Measurements from ENCODE around the gene NTF4. TPM values are rescaled to one million over a fixed set of nuclear protein-coding genes. Genes with fewer than 3 reads are reported as not detected.

The NTF4 gene
- total RNA-seq, 1 donor from 2014 or later: 1.1 TPM

DNA sequence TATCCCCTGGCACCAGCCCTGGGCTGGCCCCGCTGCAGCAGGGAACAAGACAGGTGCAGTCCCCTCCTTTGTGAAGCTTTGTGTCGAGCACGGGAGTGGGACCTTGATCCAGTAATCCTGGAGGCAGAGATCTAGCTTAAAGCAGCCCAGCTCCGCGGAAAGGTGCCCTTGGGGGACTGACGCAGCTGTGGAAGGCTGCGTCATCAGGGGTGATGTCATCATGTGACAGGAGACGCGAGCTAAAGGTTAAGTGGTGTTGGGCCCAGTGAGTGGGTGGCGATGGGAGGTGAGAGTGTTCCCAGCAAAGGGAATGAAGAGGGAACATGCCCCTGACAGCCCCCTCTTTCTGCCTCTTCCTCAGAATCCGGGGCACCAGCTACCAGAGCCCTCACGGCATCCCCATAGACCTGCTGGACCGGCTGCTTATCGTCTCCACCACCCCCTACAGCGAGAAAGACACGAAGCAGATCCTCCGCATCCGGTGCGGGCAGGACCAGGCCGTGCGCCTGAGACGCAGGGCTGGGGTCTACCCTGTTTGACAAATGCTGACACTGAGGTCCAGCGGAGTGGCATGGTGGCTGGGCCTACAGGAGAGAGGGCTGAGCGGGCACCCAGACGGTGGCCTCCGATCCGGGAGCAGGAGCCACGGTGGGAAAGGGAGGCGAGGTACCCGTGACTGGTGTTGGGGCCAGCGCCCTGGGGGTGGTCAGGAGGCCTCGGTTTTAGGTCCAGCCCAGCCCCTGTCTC is 50.3 kb downstream of the NTF4 start:
- H3K36me3 Mint-ChIP-seq (ENCODE audit: low read depth): peaks cover 14% of the 10 kb centered on the region
- H3K9me3 Mint-ChIP-seq (ENCODE audit: low read depth): no peaks in the 10 kb centered on the region

DNA sequence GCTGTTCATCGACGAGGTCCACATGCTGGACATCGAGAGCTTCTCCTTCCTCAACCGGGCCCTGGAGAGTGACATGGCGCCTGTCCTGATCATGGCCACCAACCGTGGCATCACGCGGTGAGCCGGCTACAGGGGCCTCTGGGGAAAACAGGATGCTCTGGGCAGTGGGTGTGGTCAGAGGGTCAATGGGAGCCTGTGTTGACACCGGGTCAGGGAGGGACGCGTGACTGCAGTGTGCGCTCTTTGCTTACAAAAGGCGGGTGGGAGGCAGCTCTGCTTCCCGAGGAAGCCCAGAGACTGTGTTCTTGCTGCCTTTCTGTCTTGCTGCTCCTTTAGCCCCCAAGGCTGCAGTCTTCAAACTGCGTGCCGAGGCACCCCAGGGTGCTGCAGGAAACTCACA is 53.4 kb downstream of the NTF4 start:
- DNase-seq (ENCODE audit: low spot score): no peak
- no peaks in the 10 kb centered on the region for H3K27me3 Mint-ChIP-seq (ENCODE audit: low read depth)
- no peaks in the 10 kb centered on the region for H3K4me1 Mint-ChIP-seq (ENCODE audit: low read depth)
- no peak overlapping the region for H3K4me3 Mint-ChIP-seq (ENCODE audit: unreplicated experiment)
- no peak overlapping the region for H3K27ac Mint-ChIP-seq (ENCODE audit: unreplicated experiment)
- no peaks in the 10 kb centered on the region for H3K9me3 Mint-ChIP-seq (ENCODE audit: low read depth)
- peaks cover 20% of the 10 kb centered on the region for H3K36me3 Mint-ChIP-seq (ENCODE audit: low read depth)
- TF ChIP-seq, protein P1, sequence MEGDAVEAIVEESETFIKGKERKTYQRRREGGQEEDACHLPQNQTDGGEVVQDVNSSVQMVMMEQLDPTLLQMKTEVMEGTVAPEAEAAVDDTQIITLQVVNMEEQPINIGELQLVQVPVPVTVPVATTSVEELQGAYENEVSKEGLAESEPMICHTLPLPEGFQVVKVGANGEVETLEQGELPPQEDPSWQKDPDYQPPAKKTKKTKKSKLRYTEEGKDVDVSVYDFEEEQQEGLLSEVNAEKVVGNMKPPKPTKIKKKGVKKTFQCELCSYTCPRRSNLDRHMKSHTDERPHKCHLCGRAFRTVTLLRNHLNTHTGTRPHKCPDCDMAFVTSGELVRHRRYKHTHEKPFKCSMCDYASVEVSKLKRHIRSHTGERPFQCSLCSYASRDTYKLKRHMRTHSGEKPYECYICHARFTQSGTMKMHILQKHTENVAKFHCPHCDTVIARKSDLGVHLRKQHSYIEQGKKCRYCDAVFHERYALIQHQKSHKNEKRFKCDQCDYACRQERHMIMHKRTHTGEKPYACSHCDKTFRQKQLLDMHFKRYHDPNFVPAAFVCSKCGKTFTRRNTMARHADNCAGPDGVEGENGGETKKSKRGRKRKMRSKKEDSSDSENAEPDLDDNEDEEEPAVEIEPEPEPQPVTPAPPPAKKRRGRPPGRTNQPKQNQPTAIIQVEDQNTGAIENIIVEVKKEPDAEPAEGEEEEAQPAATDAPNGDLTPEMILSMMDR (IDR thresholded peaks at IDR 0.05): no peak

More for the DNA sequence above, 50.3 kb downstream of the NTF4 start:
- Mint-ChIP-seq H3K27me3 (ENCODE audit: low read depth) (peaks cover 4% of the 10 kb centered on the region), H3K4me3 (ENCODE audit: unreplicated experiment) (no peak overlapping the region), H3K4me1 (ENCODE audit: low read depth) (peaks cover 4% of the 10 kb centered on the region), H3K27ac (ENCODE audit: unreplicated experiment) (no peak overlapping the region)
- TF ChIP-seq, protein P1 (IDR thresholded peaks at IDR 0.05): no peak
- DNase-seq (ENCODE audit: low spot score): no peak

Other genes starting within 250 kb of the NTF4 start
- 11.4 to 13.6 TPM (median 13.5 TPM) in 3 replicates for gene HSD17B14, start 228.3 kb downstream of the NTF4 start, total RNA-seq
- 16.8 to 34.3 TPM (median 19.6 TPM) in 3 replicates for gene PLEKHA4, start 196.2 kb downstream of the NTF4 start, total RNA-seq
- gene PPP1R15A, start 192.4 kb downstream of the NTF4 start, total RNA-seq: 42.1 to 106 TPM (median 104 TPM) in 3 replicates
- not detected in 3 replicates for gene TULP2, start 166.1 kb downstream of the NTF4 start, total RNA-seq
- 209 to 277 TPM (median 215 TPM) in 3 replicates for gene NUCB1, start 164.5 kb downstream of the NTF4 start, total RNA-seq
- not detected in 3 replicates for gene DHDH, start 131.1 kb downstream of the NTF4 start, total RNA-seq
- 161 to 167 TPM (median 165 TPM) in 3 replicates for gene BAX, start 109.9 kb downstream of the NTF4 start, total RNA-seq
- 1,722 to 4,533 TPM (median 1,892 TPM) in 3 replicates for gene FTL, start 99.5 kb downstream of the NTF4 start, total RNA-seq
- 43.4 to 51.1 TPM (median 49.1 TPM) in 3 replicates for gene GYS1, start 71.5 kb downstream of the NTF4 start, total RNA-seq
- gene RUVBL2, start 70.9 kb downstream of the NTF4 start, total RNA-seq: 45.3 to 72.5 TPM (median 47.7 TPM) in 3 replicates
- not detected in 3 replicates for gene LHB, start 47.7 kb downstream of the NTF4 start, total RNA-seq
- gene CGB3, start 40.5 kb downstream of the NTF4 start, total RNA-seq: not detected in 3 replicates
- gene CGB2, start 32.9 kb downstream of the NTF4 start, total RNA-seq: 0.56 TPM in 1 of 3 replicates, not detected in the others
- 0.92 TPM in 1 of 3 replicates, not detected in the others for gene CGB1, start 27.9 kb downstream of the NTF4 start, total RNA-seq
- gene CGB5, start 21.0 kb downstream of the NTF4 start, total RNA-seq: 1.6 TPM in 1 of 3 replicates, not detected in the others
- gene CGB8, start 15.7 kb downstream of the NTF4 start, total RNA-seq: 1.7 to 3.1 TPM (median 2.4 TPM) in 3 replicates
- gene CGB7, start 7.1 kb downstream of the NTF4 start, total RNA-seq: 0.52 to 0.85 TPM in 2 of 3 replicates, not detected in the other
- gene KCNA7, start 7.9 kb upstream of the NTF4 start, total RNA-seq: 0.12 TPM in 1 of 3 replicates, not detected in the others
- 151 to 218 TPM (median 163 TPM) in 3 replicates for gene SNRNP70, start 20.6 kb upstream of the NTF4 start, total RNA-seq
- gene LIN7B, start 49.6 kb upstream of the NTF4 start, total RNA-seq: 12.7 to 14.3 TPM (median 13.9 TPM) in 3 replicates
- gene C19orf73, start 54.3 kb upstream of the NTF4 start, total RNA-seq: 1.1 to 1.7 TPM (median 1.6 TPM) in 3 replicates
- gene PPFIA3, start 54.7 kb upstream of the NTF4 start, total RNA-seq: 12.7 to 14.4 TPM (median 13.9 TPM) in 3 replicates
- not detected in 3 replicates for gene HRC, start 90.6 kb upstream of the NTF4 start, total RNA-seq
- gene TRPM4, start 93.0 kb upstream of the NTF4 start, total RNA-seq: 42.2 to 53.4 TPM (median 50.2 TPM) in 3 replicates

Measured in chondrocyte (in vitro differentiated cells).